ENCODE results near the gene RBM14. TPM values are rescaled to one million over a fixed set of nuclear protein-coding genes. Genes with fewer than 3 reads are reported as not detected.
A peak's percentile ranks its signal among the peaks of the same experiment; 100 is the strongest.
"Not testable (repeated sequence)": the region's sequence is repeated elsewhere in the genome, so short reads cannot be mapped to it uniquely, and the experiment has no call there.

RBM14 gene
- total and polyA plus RNA-seq, 9 donors: 28.9 to 89.6 (median 58.6) TPM

DNA sequence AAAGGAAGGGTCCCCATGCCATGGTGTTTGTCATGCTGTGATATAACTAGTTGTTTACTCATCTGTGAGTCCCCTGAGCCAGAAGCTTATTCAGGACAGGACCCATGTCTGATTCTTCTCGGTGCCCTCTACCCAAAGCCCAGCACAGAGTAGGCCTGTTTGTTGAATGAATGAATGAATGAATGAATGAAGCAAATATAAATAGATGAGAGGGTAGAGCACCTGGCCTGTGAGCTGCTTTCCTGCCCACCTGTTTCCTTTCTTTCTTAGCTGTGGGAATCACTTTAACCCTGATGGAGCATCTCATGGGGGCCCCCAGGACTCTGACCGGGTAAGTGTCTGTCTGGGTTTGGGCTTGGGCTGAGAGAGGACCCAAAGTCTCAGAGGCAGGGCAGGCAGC lies 16.2 kb upstream of the RBM14 start:
- WGBS, 3 donors: 80 to 89% (median 89%) methylated on average over 2 of the region's 2 CpGs
- no peak for TF ChIP-seq POLR2A (IDR thresholded peaks at IDR 0.05)
- no peak for TF ChIP-seq EP300 (IDR thresholded peaks at IDR 0.05)
- TF ChIP-seq, protein P1, sequence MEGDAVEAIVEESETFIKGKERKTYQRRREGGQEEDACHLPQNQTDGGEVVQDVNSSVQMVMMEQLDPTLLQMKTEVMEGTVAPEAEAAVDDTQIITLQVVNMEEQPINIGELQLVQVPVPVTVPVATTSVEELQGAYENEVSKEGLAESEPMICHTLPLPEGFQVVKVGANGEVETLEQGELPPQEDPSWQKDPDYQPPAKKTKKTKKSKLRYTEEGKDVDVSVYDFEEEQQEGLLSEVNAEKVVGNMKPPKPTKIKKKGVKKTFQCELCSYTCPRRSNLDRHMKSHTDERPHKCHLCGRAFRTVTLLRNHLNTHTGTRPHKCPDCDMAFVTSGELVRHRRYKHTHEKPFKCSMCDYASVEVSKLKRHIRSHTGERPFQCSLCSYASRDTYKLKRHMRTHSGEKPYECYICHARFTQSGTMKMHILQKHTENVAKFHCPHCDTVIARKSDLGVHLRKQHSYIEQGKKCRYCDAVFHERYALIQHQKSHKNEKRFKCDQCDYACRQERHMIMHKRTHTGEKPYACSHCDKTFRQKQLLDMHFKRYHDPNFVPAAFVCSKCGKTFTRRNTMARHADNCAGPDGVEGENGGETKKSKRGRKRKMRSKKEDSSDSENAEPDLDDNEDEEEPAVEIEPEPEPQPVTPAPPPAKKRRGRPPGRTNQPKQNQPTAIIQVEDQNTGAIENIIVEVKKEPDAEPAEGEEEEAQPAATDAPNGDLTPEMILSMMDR (IDR thresholded peaks at IDR 0.05): no peak

DNA sequence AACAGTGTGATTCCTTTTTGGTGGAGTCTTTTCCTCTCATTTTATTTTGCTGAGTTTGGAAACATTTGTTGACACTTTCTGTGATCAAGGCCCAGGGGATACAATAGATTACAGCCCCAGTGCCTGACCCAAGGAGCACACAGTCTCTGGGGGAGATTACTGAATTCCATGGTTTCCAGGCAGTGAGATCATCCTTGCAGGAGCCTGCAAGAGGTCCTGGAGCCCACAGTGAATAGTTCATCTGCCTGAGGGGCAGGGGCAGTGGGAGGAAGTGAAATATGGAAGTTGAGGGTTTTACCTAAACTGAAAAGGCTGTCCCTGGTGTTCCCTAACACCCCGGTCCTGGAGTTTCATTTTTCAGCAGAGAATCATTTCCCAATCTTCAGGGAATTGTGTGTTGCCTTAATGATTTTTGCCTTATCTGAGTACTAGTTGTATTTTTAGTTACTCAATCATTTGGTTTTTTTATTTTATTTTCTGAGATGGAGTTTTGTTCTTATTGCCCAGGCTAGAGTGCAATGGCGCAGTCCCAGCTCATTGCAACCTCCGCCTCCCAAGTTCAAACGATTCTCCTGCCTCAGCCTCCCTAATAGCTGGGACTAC lies 15.7 kb upstream of the RBM14 start:
- Histone ChIP-seq H3K4me1 (ENCODE audit: insufficient read depth) (peaks cover under 1% of the 10 kb centered on the region), H3K27ac (no peak overlapping the region), H3K36me3 (no peaks in the 10 kb centered on the region), H3K9me3 (no peaks in the 10 kb centered on the region), H3K27me3 (no peaks in the 10 kb centered on the region), H3K4me3 (no peak overlapping the region)
- 82 to 93% (median 92%) methylated on average over 4 of the region's 4 CpGs for WGBS, 3 donors
- DNase-seq: no peak
- intact Hi-C loops (cut with DNase I): no loop called here
- TF ChIP-seq EP300 (IDR thresholded peaks at IDR 0.05) (no peak), POLR2A (IDR thresholded peaks at IDR 0.05) (no peak)
- TF ChIP-seq, protein P1 (IDR thresholded peaks at IDR 0.05): no peak

More for the DNA sequence above, 16.2 kb upstream of the RBM14 start:
- no peak overlapping the region for H3K4me3 ChIP-seq
- DNase-seq: no peak
- no peaks in the 10 kb centered on the region for H3K36me3 ChIP-seq
- H3K27ac ChIP-seq: no peak overlapping the region
- H3K9me3 ChIP-seq: no peaks in the 10 kb centered on the region
- H3K27me3 ChIP-seq: no peaks in the 10 kb centered on the region
- H3K4me1 ChIP-seq (ENCODE audit: insufficient read depth): peaks cover 2% of the 10 kb centered on the region
- intact Hi-C loops (cut with DNase I): no loop called here

DNA sequence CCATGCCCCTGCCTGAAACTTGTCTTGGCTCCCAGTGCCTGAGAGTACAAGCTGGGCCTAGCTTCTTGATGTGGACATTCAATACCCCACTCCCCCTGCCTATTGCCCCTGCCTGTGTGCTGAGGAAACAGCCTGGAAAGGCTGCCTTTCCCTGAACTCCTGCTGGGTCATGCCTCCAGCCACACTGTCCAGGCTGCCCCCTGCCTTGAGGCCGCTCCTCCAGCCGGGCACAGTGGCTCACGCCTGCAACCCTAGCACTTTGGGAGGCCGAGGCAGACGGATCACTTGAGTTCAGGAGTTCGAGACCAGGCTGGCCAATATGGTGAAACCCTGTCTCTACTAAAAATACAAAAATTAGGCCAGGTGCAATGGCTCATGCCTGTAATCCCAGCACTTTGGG lies 13.4 kb upstream of the RBM14 start:
- Histone ChIP-seq H3K4me3 (no peak overlapping the region), H3K27me3 (no peaks in the 10 kb centered on the region), H3K27ac (no peak overlapping the region), H3K9me3 (no peaks in the 10 kb centered on the region), H3K4me1 (ENCODE audit: insufficient read depth) (peaks cover 3% of the 10 kb centered on the region), H3K36me3 (no peaks in the 10 kb centered on the region)
- intact Hi-C loops (cut with DNase I): no loop called here
- TF ChIP-seq EP300 (IDR thresholded peaks at IDR 0.05) (no peak), POLR2A (IDR thresholded peaks at IDR 0.05) (no peak)
- TF ChIP-seq, protein P1 (IDR thresholded peaks at IDR 0.05): no peak
- 89 to 95% (median 94%) methylated on average over 6 of the region's 6 CpGs for WGBS, 3 donors
- DNase-seq: no peak

DNA sequence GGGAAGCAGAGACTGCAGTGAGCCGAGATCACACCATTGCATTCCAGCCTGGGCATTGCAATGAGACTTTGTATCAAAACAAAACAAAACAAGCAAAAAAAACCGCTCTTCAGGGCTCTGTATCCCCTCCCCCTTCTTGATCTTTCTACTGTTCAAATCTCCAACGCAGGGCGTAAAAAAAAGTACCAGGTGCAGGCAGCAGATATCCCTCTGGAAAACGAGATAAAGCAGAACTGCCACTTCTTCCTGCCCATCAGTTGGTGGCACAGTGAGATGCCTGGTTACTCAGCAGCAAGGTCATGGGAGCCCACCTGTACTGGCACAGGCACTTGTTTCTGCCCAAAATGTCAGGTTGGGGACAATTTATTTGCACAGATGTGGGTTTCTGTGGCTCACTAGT lies 12.3 kb upstream of the RBM14 start:
- no peak overlapping the region for H3K4me3 ChIP-seq
- 81 to 86% (median 84%) methylated on average over 5 of the region's 5 CpGs for WGBS, 3 donors
- no peak for DNase-seq
- H3K27ac ChIP-seq: no peak overlapping the region
- H3K36me3 ChIP-seq: no peaks in the 10 kb centered on the region
- H3K27me3 ChIP-seq: no peaks in the 10 kb centered on the region
- intact Hi-C loops (cut with DNase I): no loop called here
- no peak for TF ChIP-seq EP300 (IDR thresholded peaks at IDR 0.05)
- TF ChIP-seq, protein P1 (IDR thresholded peaks at IDR 0.05): no peak
- H3K4me1 ChIP-seq (ENCODE audit: insufficient read depth): peaks cover 3% of the 10 kb centered on the region
- no peaks in the 10 kb centered on the region for H3K9me3 ChIP-seq

DNA sequence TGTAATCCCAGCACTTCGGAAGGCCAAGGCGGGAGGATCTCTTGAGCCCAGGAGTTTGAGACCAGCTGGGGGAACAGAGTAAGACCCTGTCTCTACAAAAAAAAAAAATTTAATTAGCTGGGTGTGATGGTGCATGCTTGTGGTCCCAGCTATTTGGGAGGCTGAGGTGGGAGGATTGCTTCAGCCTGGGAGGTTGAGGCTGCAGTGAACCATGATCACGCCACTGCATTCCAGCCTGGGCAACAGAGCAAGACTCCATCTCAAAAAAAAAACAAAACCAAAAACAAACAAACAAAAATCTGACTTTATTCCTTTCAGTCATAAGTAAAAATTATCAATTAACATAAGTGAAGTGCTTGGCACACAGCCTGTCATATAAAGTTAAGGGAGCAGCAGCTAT lies 9.8 kb upstream of the RBM14 start:
- H3K36me3 ChIP-seq; DNase-seq; H3K4me3 ChIP-seq; H3K9me3 ChIP-seq; intact Hi-C loops (cut with DNase I); H3K4me1 ChIP-seq (ENCODE audit: insufficient read depth); H3K27me3 ChIP-seq: not testable (repeated sequence)
- H3K27ac ChIP-seq: peak overlapping the region in 1 of 2 donors; percentile 61
- WGBS, 3 donors: 81 to 86% (median 83%) methylated on average over 3 of the region's 3 CpGs
